Caco-2 (cell line): ENCODE data around the gene ETV6. TPM values are rescaled to one million over a fixed set of nuclear protein-coding genes. Genes with fewer than 3 reads are reported as not detected.

ENCODE experiments used
- BruUV-seq: library from RNA; stranded (reverse); fragments of 400-500 nt; replicated peaks from 2 replicates; lab custom pipeline; 2021; lab: Mats Ljungman, UMichigan
- CTCF ChIA-PET: fragments of 300-600 bp; sonication (Branson Sonifier 250); formaldehyde crosslinking; loops from one replicate; lab custom pipeline; 2022; ENCODE audit warnings: antibody characterized with exemption; lab: Charles Lee
- POLR2A ChIA-PET: fragments of 300-600 bp; sonication (Branson Sonifier 250); formaldehyde crosslinking; loops from one replicate; lab custom pipeline; 2022; ENCODE audit warnings: antibody characterized with exemption; lab: Charles Lee
- DNase-seq, 2 experiments: peaks; one replicate each; pipeline versions ENCODE4 v3.0.0 to v3.0.0-alpha.2; 2020 to 2022
- H3K27me3 ChIP-seq: replicated peaks from 2 replicates; pipeline ENCODE4 v1.6.0; 2011; ENCODE audit warnings: low read length; ENCODE audit not compliant: control insufficient read depth, insufficient read depth
- H3K36me3 ChIP-seq: 2 replicates; pipeline ENCODE4 v1.5.1; 2011; ENCODE audit warnings: low read length; ENCODE audit not compliant: control insufficient read depth, insufficient read depth
- H3K4me1 ChIP-seq: fragments of 250-450 bp; sonication (Bioruptor Pico); 2 replicates; pipeline ENCODE4 v1.5.1; 2020; ENCODE audit warnings: mild to moderate bottlenecking
- H3K4me3 ChIP-seq: 2 replicates; pipeline ENCODE4 v1.5.1; 2011; ENCODE audit warnings: low read depth, mild to moderate bottlenecking, control low read depth, low read length
- H3K9me3 ChIP-seq: fragments of 250-450 bp; sonication (Bioruptor Pico); 2 replicates; pipeline ENCODE4 v1.5.1; 2020; ENCODE audit warnings: mild to moderate bottlenecking, moderate library complexity
- H3K27ac Mint-ChIP-seq: one replicate; pipeline ENCODE4 v1.8.0; 2022; ENCODE audit warnings: mixed read lengths; ENCODE audit not compliant: unreplicated experiment
- H3K27me3 Mint-ChIP-seq: one replicate; pipeline ENCODE4 v1.8.0; 2022; ENCODE audit warnings: mixed read lengths; ENCODE audit not compliant: insufficient read depth, unreplicated experiment
- H3K36me3 Mint-ChIP-seq: one replicate; pipeline ENCODE4 v1.8.0; 2022; ENCODE audit warnings: mild to moderate bottlenecking, mixed read lengths; ENCODE audit not compliant: insufficient read depth, unreplicated experiment
- H3K4me1 Mint-ChIP-seq: one replicate; pipeline ENCODE4 v1.8.0; 2022; ENCODE audit warnings: low read depth, mixed read lengths; ENCODE audit not compliant: unreplicated experiment
- H3K4me3 Mint-ChIP-seq: one replicate; pipeline ENCODE4 v1.8.0; 2022; ENCODE audit warnings: mild to moderate bottlenecking, moderate library complexity, mixed read lengths; ENCODE audit not compliant: unreplicated experiment
- H3K9me3 Mint-ChIP-seq: one replicate; pipeline ENCODE4 v1.8.0; 2022; ENCODE audit warnings: mixed read lengths; ENCODE audit not compliant: unreplicated experiment
- intact Hi-C: fragments of 100-400 bp; cut with micrococcal nuclease; formaldehyde crosslinking; loops from one replicate; pipeline ENCODE4 v1.10.0; 2022; ENCODE audit not compliant: unreplicated experiment
- total RNA-seq: library from RNA; stranded (reverse); gene quantifications from 2 replicates; pipeline ENCODE4 v1.2.3, GENCODE V29; 2022
- TF ChIP-seq, protein P1 (sequence below), 2 experiments: fragments of 200-600 bp in 1 of 2; IDR thresholded peaks; 1 replicate in 1 of 2; 2 replicates in 1 of 2; pipeline versions ENCODE4 v1.5.1 to v1.8.0; 2011 to 2022; ENCODE audit warnings: antibody characterized with exemption in 1 of 2, control low read depth in 1 of 2, inconsistent platforms in 1 of 2, low read depth in 1 of 2, low read length in 1 of 2, mild to moderate bottlenecking in 1 of 2, moderate library complexity in 1 of 2; ENCODE audit not compliant: insufficient read depth in 1 of 2, severe bottlenecking in 1 of 2, unreplicated experiment in 1 of 2

ETV6 gene
- total RNA-seq, 1 experiment from 2014 or later, result 15.6 TPM

DNA sequence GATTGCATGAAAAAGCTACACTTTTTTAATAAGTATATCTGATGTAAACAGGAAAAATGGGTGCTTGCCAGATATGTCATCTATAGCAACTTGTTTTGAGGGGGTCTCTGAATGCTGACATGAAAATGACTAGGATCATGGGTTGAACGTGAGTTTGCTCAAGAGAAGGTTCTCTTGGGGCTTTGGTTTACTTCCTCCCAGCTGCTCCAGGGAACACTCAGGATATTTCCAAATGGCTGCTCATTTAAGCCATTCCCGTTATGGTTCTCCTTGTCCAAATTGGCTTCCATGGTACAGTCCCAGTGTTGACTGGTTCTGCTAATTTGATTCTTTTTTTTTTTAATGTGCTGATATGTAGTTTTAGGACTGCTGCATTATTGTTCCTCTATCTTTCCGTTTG lies 118.3 kb downstream of the ETV6 start:
- intact Hi-C loops, result no loop called here
- no TSS peak for BruUV-seq
- peaks cover 13% of the 10 kb centered on the region for H3K4me1 Mint-ChIP-seq

DNA sequence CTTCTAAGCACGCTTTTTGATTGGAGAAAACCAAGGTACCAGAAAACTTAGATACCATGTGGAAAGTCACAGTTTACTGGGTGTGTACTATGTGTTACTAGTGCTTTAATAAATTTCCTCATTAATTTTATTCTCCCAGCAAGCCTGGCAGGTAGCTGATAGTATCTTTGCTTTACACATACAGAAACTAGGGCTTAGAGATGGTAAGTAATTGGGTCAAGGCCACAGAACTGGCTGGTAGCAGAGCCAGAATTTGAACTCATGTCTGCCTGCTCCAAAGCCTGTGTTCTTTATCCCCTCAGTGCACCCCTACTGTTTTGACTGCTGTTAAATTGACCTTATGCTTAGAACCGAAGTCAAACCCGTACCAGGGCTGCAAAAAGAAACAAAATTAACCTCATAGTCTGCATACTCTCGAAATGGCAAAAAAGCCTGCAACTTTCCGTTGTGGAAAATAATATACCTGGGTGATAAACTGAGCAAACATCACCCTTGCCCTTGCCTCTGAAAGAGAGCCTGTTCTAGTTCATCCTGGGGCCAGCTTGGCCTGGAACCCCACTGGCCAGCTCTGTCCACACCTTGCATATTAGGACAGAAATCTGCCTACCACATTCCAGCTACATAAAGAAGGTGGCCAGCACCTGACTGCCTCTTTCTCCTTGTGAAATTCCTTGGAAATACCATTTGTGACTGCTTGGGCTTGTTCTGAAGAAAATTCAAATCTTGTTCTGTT lies 118.9 kb downstream of the ETV6 start:
- Histone ChIP-seq H3K36me3 (no peaks in the 10 kb centered on the region), H3K4me3 (no peak overlapping the region), H3K4me1 (peaks cover 18% of the 10 kb centered on the region), H3K9me3 (no peaks in the 10 kb centered on the region), H3K27me3 (no peaks in the 10 kb centered on the region)
- Mint-ChIP-seq H3K9me3 (no peaks in the 10 kb centered on the region), H3K4me1 (peaks cover 13% of the 10 kb centered on the region), H3K36me3 (no peaks in the 10 kb centered on the region), H3K27me3 (no peaks in the 10 kb centered on the region), H3K4me3 (no peak overlapping the region), H3K27ac (no peak overlapping the region)
- CTCF ChIA-PET, result no interaction called here
- intact Hi-C loops, result no loop called here
- POLR2A ChIA-PET, result no interaction called here
- BruUV-seq, result no TSS peak
- DNase-seq, result peak; percentile 29 to 63
- TF ChIP-seq, protein P1, sequence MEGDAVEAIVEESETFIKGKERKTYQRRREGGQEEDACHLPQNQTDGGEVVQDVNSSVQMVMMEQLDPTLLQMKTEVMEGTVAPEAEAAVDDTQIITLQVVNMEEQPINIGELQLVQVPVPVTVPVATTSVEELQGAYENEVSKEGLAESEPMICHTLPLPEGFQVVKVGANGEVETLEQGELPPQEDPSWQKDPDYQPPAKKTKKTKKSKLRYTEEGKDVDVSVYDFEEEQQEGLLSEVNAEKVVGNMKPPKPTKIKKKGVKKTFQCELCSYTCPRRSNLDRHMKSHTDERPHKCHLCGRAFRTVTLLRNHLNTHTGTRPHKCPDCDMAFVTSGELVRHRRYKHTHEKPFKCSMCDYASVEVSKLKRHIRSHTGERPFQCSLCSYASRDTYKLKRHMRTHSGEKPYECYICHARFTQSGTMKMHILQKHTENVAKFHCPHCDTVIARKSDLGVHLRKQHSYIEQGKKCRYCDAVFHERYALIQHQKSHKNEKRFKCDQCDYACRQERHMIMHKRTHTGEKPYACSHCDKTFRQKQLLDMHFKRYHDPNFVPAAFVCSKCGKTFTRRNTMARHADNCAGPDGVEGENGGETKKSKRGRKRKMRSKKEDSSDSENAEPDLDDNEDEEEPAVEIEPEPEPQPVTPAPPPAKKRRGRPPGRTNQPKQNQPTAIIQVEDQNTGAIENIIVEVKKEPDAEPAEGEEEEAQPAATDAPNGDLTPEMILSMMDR (IDR thresholded peaks at IDR 0.05; ENCODE audit: insufficient read depth in 1 of 2, low read depth in 1 of 2, low read length in 1 of 2, severe bottlenecking in 1 of 2, unreplicated experiment in 1 of 2), result no peak

More for the DNA sequence above, 118.3 kb downstream of the ETV6 start:
- Mint-ChIP-seq H3K4me3 (no peak overlapping the region), H3K9me3 (no peaks in the 10 kb centered on the region), H3K36me3 (no peaks in the 10 kb centered on the region), H3K27ac (no peak overlapping the region), H3K27me3 (no peaks in the 10 kb centered on the region)
- no peak for DNase-seq
- CTCF ChIA-PET, result no interaction called here
- POLR2A ChIA-PET, result no interaction called here
- TF ChIP-seq, protein P1 (IDR thresholded peaks at IDR 0.05; ENCODE audit: insufficient read depth in 1 of 2, low read depth in 1 of 2, low read length in 1 of 2, severe bottlenecking in 1 of 2, unreplicated experiment in 1 of 2), result no peak
- no peaks in the 10 kb centered on the region for H3K36me3 ChIP-seq
- no peak overlapping the region for H3K4me3 ChIP-seq
- H3K27me3 ChIP-seq, result no peaks in the 10 kb centered on the region
- no peaks in the 10 kb centered on the region for H3K9me3 ChIP-seq
- peaks cover 18% of the 10 kb centered on the region for H3K4me1 ChIP-seq

DNA sequence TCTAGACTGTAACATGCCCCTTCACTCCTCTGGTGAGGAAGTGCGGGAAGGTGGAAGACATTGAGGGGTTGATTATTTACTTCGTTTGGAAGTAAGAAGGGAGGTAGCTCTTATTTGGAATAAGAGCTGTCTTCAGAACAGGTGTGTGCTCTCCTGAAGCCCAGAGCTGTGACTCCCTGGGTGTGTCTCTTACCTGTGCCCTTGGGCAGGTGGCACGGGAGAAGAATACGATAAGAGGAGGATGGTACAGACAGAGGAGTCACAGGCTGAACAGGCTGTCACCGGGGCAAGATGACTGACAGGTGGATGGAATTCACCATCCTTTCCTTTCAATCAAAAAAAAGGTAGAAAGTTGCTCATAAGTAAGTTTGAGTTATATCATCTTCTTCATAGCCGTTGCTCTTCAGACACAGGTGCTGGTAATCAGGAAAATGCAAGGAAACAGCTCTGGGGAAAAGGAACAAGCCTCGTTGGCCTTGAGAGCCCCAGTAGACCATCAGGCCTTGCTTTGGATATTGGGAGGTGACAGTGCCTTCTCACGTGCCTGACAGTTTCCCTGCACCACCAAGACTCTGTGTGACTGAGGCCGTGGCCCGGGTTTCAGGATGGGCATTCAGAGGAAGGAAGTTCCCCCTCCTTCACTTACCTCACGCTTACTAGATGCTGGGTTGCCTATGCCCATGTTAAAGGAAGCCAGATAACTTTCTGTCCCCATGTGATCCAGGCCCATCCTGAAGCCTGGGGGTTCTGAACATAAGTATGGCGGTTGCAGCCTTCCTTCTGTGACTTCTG lies 120.4 kb downstream of the ETV6 start:
- TF ChIP-seq, protein P1 (IDR thresholded peaks at IDR 0.05; ENCODE audit: insufficient read depth in 1 of 2, low read depth in 1 of 2, low read length in 1 of 2, severe bottlenecking in 1 of 2, unreplicated experiment in 1 of 2), result no peak
- no peaks in the 10 kb centered on the region for H3K9me3 Mint-ChIP-seq
- no peaks in the 10 kb centered on the region for H3K9me3 ChIP-seq
- ChIA-PET POLR2A (no interaction called here), CTCF (no interaction called here)
- no TSS peak for BruUV-seq
- H3K4me1 ChIP-seq, result peaks cover 9% of the 10 kb centered on the region
- no peaks in the 10 kb centered on the region for H3K27me3 Mint-ChIP-seq
- H3K4me1 Mint-ChIP-seq, result peaks cover 10% of the 10 kb centered on the region
- H3K4me3 Mint-ChIP-seq, result no peak overlapping the region
- no peak overlapping the region for H3K27ac Mint-ChIP-seq
- no peaks in the 10 kb centered on the region for H3K36me3 ChIP-seq
- intact Hi-C loops, result no loop called here
- no peaks in the 10 kb centered on the region for H3K36me3 Mint-ChIP-seq
- no peaks in the 10 kb centered on the region for H3K27me3 ChIP-seq
- DNase-seq, result no peak
- H3K4me3 ChIP-seq, result no peak overlapping the region
